ENCODE measurements around the gene PREP.

- TF ChIP-seq CTCF (IDR thresholded peaks at IDR 0.05) (no peak), POLR2A (IDR thresholded peaks at IDR 0.05) (no peak)
Observed at GRCh38 chr6:105272786-105273185, 130.1 kb downstream of the PREP start.

All from testis (tissue), 2 donors.